HL-60 (cell line): ENCODE results near the gene FTCD.

ENCODE experiments used
- GABPA ChIP-seq: IDR thresholded peaks from 2 replicates; pipeline ENCODE4 v1.6.1; 2012; ENCODE audit warnings: low read depth
- POLR2AphosphoS5 ChIP-seq: IDR thresholded peaks from 2 replicates; pipeline ENCODE4 v1.6.1; 2012; ENCODE audit warnings: low read depth
- SPI1 ChIP-seq: IDR thresholded peaks from 2 replicates; pipeline ENCODE4 v1.6.1; 2012; ENCODE audit warnings: low read depth, mild to moderate bottlenecking, borderline replicate concordance
- TF ChIP-seq, protein P1 (sequence below): IDR thresholded peaks from one replicate; pipeline ENCODE4 v1.5.1; 2011; ENCODE audit warnings: low read length, control low read depth, inconsistent platforms; ENCODE audit not compliant: insufficient read depth
- TF ChIP-seq, protein P2 (sequence below): IDR thresholded peaks from 2 replicates; pipeline ENCODE4 v1.6.1; 2012; ENCODE audit warnings: low read depth; ENCODE audit not compliant: insufficient replicate concordance

DNA sequence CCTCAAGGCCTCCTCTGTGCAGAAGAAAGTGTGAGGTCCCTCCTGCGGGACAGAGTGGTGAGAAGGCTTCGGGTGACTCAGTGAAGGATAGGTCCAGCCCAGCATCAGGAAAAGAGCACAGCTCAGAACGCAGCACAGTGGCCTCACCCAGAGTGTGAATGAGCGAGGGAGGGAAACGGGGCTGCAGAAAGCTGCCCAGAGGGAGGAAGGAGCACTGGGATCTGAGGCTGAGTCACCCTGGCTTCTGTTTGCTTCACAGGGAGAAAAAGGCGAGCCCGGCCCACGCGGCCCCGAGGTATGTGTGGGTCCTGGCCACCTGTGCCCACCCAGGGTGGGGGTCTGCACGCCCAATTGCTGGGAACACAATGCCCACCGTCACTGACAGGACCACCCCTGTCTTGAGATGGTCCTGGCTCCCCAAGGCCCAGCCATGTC lies 33.1 kb downstream of the FTCD start:
- TF ChIP-seq, protein P1, sequence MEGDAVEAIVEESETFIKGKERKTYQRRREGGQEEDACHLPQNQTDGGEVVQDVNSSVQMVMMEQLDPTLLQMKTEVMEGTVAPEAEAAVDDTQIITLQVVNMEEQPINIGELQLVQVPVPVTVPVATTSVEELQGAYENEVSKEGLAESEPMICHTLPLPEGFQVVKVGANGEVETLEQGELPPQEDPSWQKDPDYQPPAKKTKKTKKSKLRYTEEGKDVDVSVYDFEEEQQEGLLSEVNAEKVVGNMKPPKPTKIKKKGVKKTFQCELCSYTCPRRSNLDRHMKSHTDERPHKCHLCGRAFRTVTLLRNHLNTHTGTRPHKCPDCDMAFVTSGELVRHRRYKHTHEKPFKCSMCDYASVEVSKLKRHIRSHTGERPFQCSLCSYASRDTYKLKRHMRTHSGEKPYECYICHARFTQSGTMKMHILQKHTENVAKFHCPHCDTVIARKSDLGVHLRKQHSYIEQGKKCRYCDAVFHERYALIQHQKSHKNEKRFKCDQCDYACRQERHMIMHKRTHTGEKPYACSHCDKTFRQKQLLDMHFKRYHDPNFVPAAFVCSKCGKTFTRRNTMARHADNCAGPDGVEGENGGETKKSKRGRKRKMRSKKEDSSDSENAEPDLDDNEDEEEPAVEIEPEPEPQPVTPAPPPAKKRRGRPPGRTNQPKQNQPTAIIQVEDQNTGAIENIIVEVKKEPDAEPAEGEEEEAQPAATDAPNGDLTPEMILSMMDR, result no peak
- no peak for TF ChIP-seq GABPA
- TF ChIP-seq POLR2AphosphoS5, result no peak
- TF ChIP-seq, protein P2, sequence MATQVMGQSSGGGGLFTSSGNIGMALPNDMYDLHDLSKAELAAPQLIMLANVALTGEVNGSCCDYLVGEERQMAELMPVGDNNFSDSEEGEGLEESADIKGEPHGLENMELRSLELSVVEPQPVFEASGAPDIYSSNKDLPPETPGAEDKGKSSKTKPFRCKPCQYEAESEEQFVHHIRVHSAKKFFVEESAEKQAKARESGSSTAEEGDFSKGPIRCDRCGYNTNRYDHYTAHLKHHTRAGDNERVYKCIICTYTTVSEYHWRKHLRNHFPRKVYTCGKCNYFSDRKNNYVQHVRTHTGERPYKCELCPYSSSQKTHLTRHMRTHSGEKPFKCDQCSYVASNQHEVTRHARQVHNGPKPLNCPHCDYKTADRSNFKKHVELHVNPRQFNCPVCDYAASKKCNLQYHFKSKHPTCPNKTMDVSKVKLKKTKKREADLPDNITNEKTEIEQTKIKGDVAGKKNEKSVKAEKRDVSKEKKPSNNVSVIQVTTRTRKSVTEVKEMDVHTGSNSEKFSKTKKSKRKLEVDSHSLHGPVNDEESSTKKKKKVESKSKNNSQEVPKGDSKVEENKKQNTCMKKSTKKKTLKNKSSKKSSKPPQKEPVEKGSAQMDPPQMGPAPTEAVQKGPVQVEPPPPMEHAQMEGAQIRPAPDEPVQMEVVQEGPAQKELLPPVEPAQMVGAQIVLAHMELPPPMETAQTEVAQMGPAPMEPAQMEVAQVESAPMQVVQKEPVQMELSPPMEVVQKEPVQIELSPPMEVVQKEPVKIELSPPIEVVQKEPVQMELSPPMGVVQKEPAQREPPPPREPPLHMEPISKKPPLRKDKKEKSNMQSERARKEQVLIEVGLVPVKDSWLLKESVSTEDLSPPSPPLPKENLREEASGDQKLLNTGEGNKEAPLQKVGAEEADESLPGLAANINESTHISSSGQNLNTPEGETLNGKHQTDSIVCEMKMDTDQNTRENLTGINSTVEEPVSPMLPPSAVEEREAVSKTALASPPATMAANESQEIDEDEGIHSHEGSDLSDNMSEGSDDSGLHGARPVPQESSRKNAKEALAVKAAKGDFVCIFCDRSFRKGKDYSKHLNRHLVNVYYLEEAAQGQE, result no peak
- TF ChIP-seq SPI1, result no peak
